Adrenal gland (tissue), 5 donors: Measurements from ENCODE around the gene HOXC5.

Source experiments
- POLR2A ChIP-seq, 2 donors: fragments of 450-650 bp; IDR thresholded peaks; one replicate each; pipeline ENCODE4 v1.6.1; 2017; ENCODE audit warnings: antibody characterized with exemption in 2 of 2, mild to moderate bottlenecking in 2 of 2, moderate library complexity in 1 of 2
- TF ChIP-seq, protein P1 (sequence below), 6 experiments: fragments of 450-650 bp in 4 of 6; fragments of 200-600 bp in 2 of 6; sonication (generic) in 1 of 6; IDR thresholded peaks; 1 replicate in 5 of 6; 2 replicates in 1 of 6; pipeline versions ENCODE4 v1.5.1 to v1.8.0; 2016 to 2021; ENCODE audit warnings: antibody characterized with exemption in 6 of 6, mild to moderate bottlenecking in 2 of 6, moderate library complexity in 1 of 6
- donor health status: DM: no; HTN: no; CAD: no.

DNA sequence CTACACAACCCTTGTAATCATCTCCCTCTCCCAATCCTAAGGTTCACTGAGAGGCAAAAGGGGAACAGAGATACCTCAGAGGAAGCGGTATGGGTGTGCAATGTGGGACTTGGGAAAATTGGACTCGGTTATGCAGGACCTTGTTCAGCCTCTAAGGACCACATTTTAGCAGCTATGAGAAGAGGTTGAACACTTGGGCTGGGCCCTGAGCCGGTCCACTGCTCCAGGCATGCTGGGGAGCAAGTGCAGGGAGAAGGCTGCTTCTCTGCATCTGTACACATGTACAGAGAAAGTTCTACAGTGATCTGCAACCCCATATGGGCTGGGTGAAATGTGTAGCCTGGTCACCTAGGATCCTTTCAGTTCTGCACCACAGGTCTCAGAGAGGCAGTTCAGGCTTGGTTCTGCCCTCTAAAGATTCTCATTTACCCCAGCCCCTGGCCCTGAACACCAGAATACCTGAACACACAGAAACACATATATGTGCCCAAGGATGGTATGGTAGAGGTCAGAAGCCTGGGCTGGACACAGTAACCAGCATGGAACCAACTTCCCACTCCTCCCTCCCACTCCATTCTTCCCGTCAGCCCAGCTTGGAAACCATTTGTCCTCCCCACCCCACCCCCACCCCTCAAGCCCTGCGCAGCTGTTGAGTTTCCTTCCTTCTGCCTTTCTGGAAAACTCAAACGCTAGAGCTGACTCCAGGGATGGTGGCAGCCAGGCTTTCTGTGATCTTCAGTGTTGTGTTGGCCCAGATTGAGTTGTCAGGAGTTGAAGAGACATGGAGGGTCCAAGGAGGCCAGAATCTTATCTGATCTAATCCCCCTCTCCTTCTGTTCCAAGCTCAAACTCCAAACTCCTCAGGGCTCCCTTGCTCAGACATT is 10.4 kb downstream of the HOXC5 start:
- no peak for TF ChIP-seq POLR2A (IDR thresholded peaks at IDR 0.05)
- TF ChIP-seq, protein P1, sequence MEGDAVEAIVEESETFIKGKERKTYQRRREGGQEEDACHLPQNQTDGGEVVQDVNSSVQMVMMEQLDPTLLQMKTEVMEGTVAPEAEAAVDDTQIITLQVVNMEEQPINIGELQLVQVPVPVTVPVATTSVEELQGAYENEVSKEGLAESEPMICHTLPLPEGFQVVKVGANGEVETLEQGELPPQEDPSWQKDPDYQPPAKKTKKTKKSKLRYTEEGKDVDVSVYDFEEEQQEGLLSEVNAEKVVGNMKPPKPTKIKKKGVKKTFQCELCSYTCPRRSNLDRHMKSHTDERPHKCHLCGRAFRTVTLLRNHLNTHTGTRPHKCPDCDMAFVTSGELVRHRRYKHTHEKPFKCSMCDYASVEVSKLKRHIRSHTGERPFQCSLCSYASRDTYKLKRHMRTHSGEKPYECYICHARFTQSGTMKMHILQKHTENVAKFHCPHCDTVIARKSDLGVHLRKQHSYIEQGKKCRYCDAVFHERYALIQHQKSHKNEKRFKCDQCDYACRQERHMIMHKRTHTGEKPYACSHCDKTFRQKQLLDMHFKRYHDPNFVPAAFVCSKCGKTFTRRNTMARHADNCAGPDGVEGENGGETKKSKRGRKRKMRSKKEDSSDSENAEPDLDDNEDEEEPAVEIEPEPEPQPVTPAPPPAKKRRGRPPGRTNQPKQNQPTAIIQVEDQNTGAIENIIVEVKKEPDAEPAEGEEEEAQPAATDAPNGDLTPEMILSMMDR (IDR thresholded peaks at IDR 0.05), result no peak
